ENCODE results near the gene MEGF6. TPM values are rescaled to one million over a fixed set of nuclear protein-coding genes. Genes with fewer than 3 reads are reported as not detected.

The MEGF6 gene
- total RNA-seq, result 12.5 TPM

GRCh38 chr1:3611170-3612019 lies at the start of gene MEGF6:
TSS of gene MEGF6 (minus strand) at chr1:3611508. CDS start at chr1:3611268, 240 bp downstream.
- ATAC-seq, result peak; percentile 25

- ATAC-seq, result no peak
These were observed 49.4 kb upstream of the MEGF6 start for GRCh38 chr1:3660704-3661103.

GRCh38 chr1:3659093-3659492 lies 47.8 kb upstream of the MEGF6 start:
- ATAC-seq, result no peak

GRCh38 chr1:3658231-3658615 lies 46.9 kb upstream of the MEGF6 start:
- ATAC-seq, result no peak

- ATAC-seq, result no peak
These were observed 46.4 kb upstream of the MEGF6 start for GRCh38 chr1:3657578-3658230.

GRCh38 chr1:3657096-3657475 lies 45.8 kb upstream of the MEGF6 start:
- no peak for ATAC-seq

GRCh38 chr1:3656450-3657095 lies 45.3 kb upstream of the MEGF6 start:
- no peak for ATAC-seq

GRCh38 chr1:3654549-3655281 lies 43.4 kb upstream of the MEGF6 start:
- no peak for ATAC-seq

GRCh38 chr1:3653286-3653618 lies 41.9 kb upstream of the MEGF6 start:
- no peak for ATAC-seq

GRCh38 chr1:3652548-3653285 lies 41.4 kb upstream of the MEGF6 start:
- ATAC-seq, result no peak

- ATAC-seq, result no peak
These were observed 40.7 kb upstream of the MEGF6 start, which contains the start of gene TP73 for GRCh38 chr1:3651930-3652547. TSS of gene TP73 (plus strand) at chr1:3652516. CDS start at chr1:3682366, 29,850 bp downstream.

GRCh38 chr1:3651026-3651929 lies 40.0 kb upstream of the MEGF6 start:
- no peak for ATAC-seq

GRCh38 chr1:3650248-3651025 lies 39.1 kb upstream of the MEGF6 start:
- peak; percentile 12 for ATAC-seq

- ATAC-seq, result peak; percentile 88
These were observed 38.3 kb upstream of the MEGF6 start, which contains the start of gene WRAP73 for GRCh38 chr1:3649342-3650247. TSS of gene WRAP73 (minus strand) at chr1:3650103. CDS start at chr1:3649999, 104 bp downstream.

- ATAC-seq, result no peak
These were observed 35.3 kb upstream of the MEGF6 start for GRCh38 chr1:3646596-3646995.

GRCh38 chr1:3645666-3646355 lies 34.5 kb upstream of the MEGF6 start:
- no peak for ATAC-seq

- no peak for ATAC-seq
These were observed 33.9 kb upstream of the MEGF6 start for GRCh38 chr1:3645247-3645646.

- no peak for ATAC-seq
These were observed 33.0 kb upstream of the MEGF6 start for GRCh38 chr1:3644273-3644672.

Data from esophagus mucosa (tissue), 1 donor.